Measurements from ENCODE around the gene MIEF1. TPM values are rescaled to one million over a fixed set of nuclear protein-coding genes. Genes with fewer than 3 reads are reported as not detected.

The MIEF1 gene
- total and polyA plus RNA-seq, 11 donors = 6.5 to 25.2 (median 18.7) TPM

GRCh38 chr22:39482768-39483167 lies 19.3 kb upstream of the MIEF1 start:
- H3K4me1 ChIP-seq = peaks cover 0 to 16% (median 0%) of the 10 kb centered on the region in 12 donors
- TF ChIP-seq POLR2A (IDR thresholded peaks at IDR 0.05) (no peak), CTCF (IDR thresholded peaks at IDR 0.05) (no peak)
- H3K36me3 ChIP-seq = no peaks in the 10 kb centered on the region
- no peaks in the 10 kb centered on the region for H3K27me3 ChIP-seq
- no peaks in the 10 kb centered on the region for H3K9me3 ChIP-seq
- no peak for DNase-seq
- no peak overlapping the region for H3K4me3 ChIP-seq
- WGBS, 4 donors = 59 to 100% (median 91%) methylated on average over 3 of the region's 3 CpGs
- ATAC-seq = no peak
- intact Hi-C loops (cut with DNase I) = no loop called here
- H3K27ac ChIP-seq = no peak overlapping the region

- TF ChIP-seq POLR2A (IDR thresholded peaks at IDR 0.05) (no peak), CTCF (IDR thresholded peaks at IDR 0.05) (no peak)
- WGBS, 4 donors = 70 to 84% (median 81%) methylated on average over 24 to 45 of the region's 45 CpGs
- intact Hi-C loops (cut with DNase I) = no loop called here
Measured at GRCh38 chr22:39486951-39487825, 14.9 kb upstream of the MIEF1 start.

GRCh38 chr22:39487826-39488520 lies 14.1 kb upstream of the MIEF1 start:
- TF ChIP-seq CTCF (IDR thresholded peaks at IDR 0.05) = no peak
- TF ChIP-seq POLR2A (IDR thresholded peaks at IDR 0.05) = no peak
- Histone ChIP-seq H3K4me1 (peaks cover 0 to 17% (median 0%) of the 10 kb centered on the region in 12 donors), H3K27ac (no peak overlapping the region), H3K4me3 (no peak overlapping the region), H3K9me3 (no peaks in the 10 kb centered on the region), H3K27me3 (no peaks in the 10 kb centered on the region), H3K36me3 (peaks cover 0 to 9% (median 0%) of the 10 kb centered on the region in 9 donors)
- no peak for ATAC-seq
- DNase-seq = no peak
- 96 to 97% (median 97%) methylated on average over 42 to 70 of the region's 70 CpGs for WGBS, 4 donors
- intact Hi-C loops (cut with DNase I) = no loop called here

More at GRCh38 chr22:39486951-39487825, 14.9 kb upstream of the MIEF1 start:
- DNase-seq (peak in 1 of 5 donors; percentile 55), ATAC-seq (peak in 3 of 4 donors; percentile 18 to 66 (median 26))
- Histone ChIP-seq H3K36me3 (peaks cover 0 to 9% (median 0%) of the 10 kb centered on the region in 9 donors), H3K4me1 (peaks cover 0 to 17% (median 0%) of the 10 kb centered on the region in 12 donors), H3K27me3 (no peaks in the 10 kb centered on the region), H3K4me3 (no peak overlapping the region), H3K27ac (peak overlapping the region in 1 of 12 donors; percentile 22), H3K9me3 (no peaks in the 10 kb centered on the region)

- WGBS, 4 donors = 91 to 95% (median 94%) methylated on average over 25 to 39 of the region's 39 CpGs
- Histone ChIP-seq H3K4me1 (peaks cover 0 to 17% (median 0%) of the 10 kb centered on the region in 12 donors), H3K4me3 (no peak overlapping the region), H3K27ac (no peak overlapping the region), H3K36me3 (peaks cover 0 to 9% (median 0%) of the 10 kb centered on the region in 9 donors), H3K27me3 (no peaks in the 10 kb centered on the region), H3K9me3 (no peaks in the 10 kb centered on the region)
- TF ChIP-seq CTCF (IDR thresholded peaks at IDR 0.05) (no peak), POLR2A (IDR thresholded peaks at IDR 0.05) (no peak)
- intact Hi-C loops (cut with DNase I) = no loop called here
- DNase-seq = no peak
- no peak for ATAC-seq
Measured at GRCh38 chr22:39488563-39489083, 13.5 kb upstream of the MIEF1 start.
